ENCODE measurements around the gene TBCD. TPM values are rescaled to one million over a fixed set of nuclear protein-coding genes. Genes with fewer than 3 reads are reported as not detected.

TBCD gene
- total RNA-seq, 1 experiment from 2014 or later = 90.7 TPM

DNA sequence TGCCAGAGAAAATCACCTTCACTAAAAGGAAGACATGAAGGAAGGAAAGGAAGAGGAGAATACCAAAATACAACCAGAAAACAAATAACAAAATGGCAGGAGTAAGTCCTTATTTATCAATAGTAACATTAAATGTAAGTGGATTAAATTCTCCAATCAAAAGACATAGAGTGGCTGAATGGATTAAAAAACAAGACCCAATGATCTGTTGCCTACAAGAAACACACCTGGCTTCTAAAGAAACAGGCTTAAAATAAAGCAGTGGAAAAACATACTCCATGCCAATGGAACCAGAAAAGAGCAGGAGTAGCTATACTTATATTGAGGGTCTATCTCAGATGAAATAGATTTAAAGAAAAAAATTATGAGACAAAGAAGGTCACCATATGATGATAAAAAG, 241.1 kb downstream of the TBCD start:
- BruUV-seq (replicated peaks) = no TSS peak
- no peaks in the 10 kb centered on the region for H3K27me3 Mint-ChIP-seq (ENCODE audit: unreplicated experiment)
- TF ChIP-seq, protein P1, sequence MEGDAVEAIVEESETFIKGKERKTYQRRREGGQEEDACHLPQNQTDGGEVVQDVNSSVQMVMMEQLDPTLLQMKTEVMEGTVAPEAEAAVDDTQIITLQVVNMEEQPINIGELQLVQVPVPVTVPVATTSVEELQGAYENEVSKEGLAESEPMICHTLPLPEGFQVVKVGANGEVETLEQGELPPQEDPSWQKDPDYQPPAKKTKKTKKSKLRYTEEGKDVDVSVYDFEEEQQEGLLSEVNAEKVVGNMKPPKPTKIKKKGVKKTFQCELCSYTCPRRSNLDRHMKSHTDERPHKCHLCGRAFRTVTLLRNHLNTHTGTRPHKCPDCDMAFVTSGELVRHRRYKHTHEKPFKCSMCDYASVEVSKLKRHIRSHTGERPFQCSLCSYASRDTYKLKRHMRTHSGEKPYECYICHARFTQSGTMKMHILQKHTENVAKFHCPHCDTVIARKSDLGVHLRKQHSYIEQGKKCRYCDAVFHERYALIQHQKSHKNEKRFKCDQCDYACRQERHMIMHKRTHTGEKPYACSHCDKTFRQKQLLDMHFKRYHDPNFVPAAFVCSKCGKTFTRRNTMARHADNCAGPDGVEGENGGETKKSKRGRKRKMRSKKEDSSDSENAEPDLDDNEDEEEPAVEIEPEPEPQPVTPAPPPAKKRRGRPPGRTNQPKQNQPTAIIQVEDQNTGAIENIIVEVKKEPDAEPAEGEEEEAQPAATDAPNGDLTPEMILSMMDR (IDR thresholded peaks at IDR 0.05; ENCODE audit: unreplicated experiment) = no peak
- no peak for DNase-seq
- H3K4me1 Mint-ChIP-seq (ENCODE audit: low read depth, unreplicated experiment) = no peaks in the 10 kb centered on the region
- CTCF ChIA-PET = no interaction called here
- H3K27ac Mint-ChIP-seq (ENCODE audit: unreplicated experiment) = no peak overlapping the region
- no peaks in the 10 kb centered on the region for H3K36me3 Mint-ChIP-seq (ENCODE audit: insufficient read depth, unreplicated experiment)
- peaks cover 9% of the 10 kb centered on the region for H3K9me3 Mint-ChIP-seq (ENCODE audit: low read depth, unreplicated experiment)
- no peak overlapping the region for H3K4me3 Mint-ChIP-seq (ENCODE audit: low read depth, unreplicated experiment)
- intact Hi-C loops (cut with micrococcal nuclease; ENCODE audit: unreplicated experiment) = no loop called here

Other genes starting within 250 kb of the TBCD start
- 96.2 TPM in 2 replicates for gene FOXK2, start 232.3 kb upstream of the TBCD start, total RNA-seq (2022)
- 106 and 108 TPM in 2 replicates for gene WDR45B, start 103.6 kb upstream of the TBCD start, total RNA-seq (2022)
- gene RAB40B, start 53.4 kb upstream of the TBCD start, total RNA-seq (2022) = 20.5 and 21.9 TPM in 2 replicates
- 44.2 and 49.9 TPM in 2 replicates for gene FN3KRP, start 35.4 kb upstream of the TBCD start, total RNA-seq (2022)
- gene FN3K, start 16.4 kb upstream of the TBCD start, total RNA-seq (2022) = 13.4 and 15.5 TPM in 2 replicates
- not detected in 2 replicates for gene ZNF750, start 88.0 kb downstream of the TBCD start, total RNA-seq (2022)